ENCODE data around the gene KIF26B.

The KIF26B gene

GRCh38 chr1:245291351-245291750 is 136.6 kb downstream of the KIF26B start:
- H4K20me1 ChIP-seq (ENCODE audit: insufficient read depth, low read length), result no peaks in the 10 kb centered on the region
- no peaks in the 10 kb centered on the region for H3K27me3 ChIP-seq (replicated peaks; ENCODE audit: insufficient read depth, low read length)
- H2AFZ ChIP-seq (ENCODE audit: low read length), result no peak overlapping the region
- DNase-seq, result no peak
- no peak overlapping the region for H3K27ac ChIP-seq (ENCODE audit: low read length)
- TF ChIP-seq EZH2 (optimal IDR thresholded peaks at IDR 0.05; ENCODE audit: low read depth, low read length), result no peak
- H3K36me3 ChIP-seq (replicated peaks; ENCODE audit: insufficient read depth, low read length), result no peaks in the 10 kb centered on the region
- no peaks in the 10 kb centered on the region for H3K79me2 ChIP-seq (ENCODE audit: low read length)
- no peak overlapping the region for H3K4me2 ChIP-seq (ENCODE audit: low read depth, low read length)
- no peaks in the 10 kb centered on the region for H3K4me1 ChIP-seq (ENCODE audit: low read length)
- no peak overlapping the region for H3K9ac ChIP-seq (ENCODE audit: low read length)
- H3K4me3 ChIP-seq (ENCODE audit: low read length), result no peak overlapping the region
- H3K9me2 ChIP-seq (replicated peaks; ENCODE audit: insufficient read depth, low read length), result no peaks in the 10 kb centered on the region
- no peaks in the 10 kb centered on the region for H3F3A ChIP-seq (ENCODE audit: insufficient read depth, low read length)
- H3K9me3 ChIP-seq (replicated peaks; ENCODE audit: insufficient read depth, low read length), result no peaks in the 10 kb centered on the region

- TF ChIP-seq EZH2 (optimal IDR thresholded peaks at IDR 0.05; ENCODE audit: low read depth, low read length), result no peak
- no peak for TF ChIP-seq EZH2phosphoT487 (IDR thresholded peaks at IDR 0.05; ENCODE audit: low read length)
- no peak for TF ChIP-seq CTCF (IDR thresholded peaks at IDR 0.05; ENCODE audit: low read length)
- Histone ChIP-seq H3K27ac (ENCODE audit: low read length) (no peak overlapping the region), H2AFZ (ENCODE audit: low read length) (no peak overlapping the region), H3K36me3 (replicated peaks; ENCODE audit: insufficient read depth, low read length) (no peaks in the 10 kb centered on the region), H3K4me3 (ENCODE audit: low read length) (no peak overlapping the region), H3K9me2 (replicated peaks; ENCODE audit: insufficient read depth, low read length) (no peaks in the 10 kb centered on the region), H3K9me3 (replicated peaks; ENCODE audit: insufficient read depth, low read length) (no peaks in the 10 kb centered on the region), H3F3A (ENCODE audit: insufficient read depth, low read length) (no peaks in the 10 kb centered on the region), H3K9ac (ENCODE audit: low read length) (no peak overlapping the region), H3K27me3 (replicated peaks; ENCODE audit: insufficient read depth, low read length) (no peaks in the 10 kb centered on the region), H3K4me2 (ENCODE audit: low read depth, low read length) (no peak overlapping the region), H4K20me1 (ENCODE audit: insufficient read depth, low read length) (no peaks in the 10 kb centered on the region), H3K4me1 (ENCODE audit: low read length) (no peaks in the 10 kb centered on the region), H3K79me2 (ENCODE audit: low read length) (no peaks in the 10 kb centered on the region)
- no peak for DNase-seq
These were observed 137.4 kb downstream of the KIF26B start for GRCh38 chr1:245292141-245292540.

GRCh38 chr1:245292553-245292952 is 137.8 kb downstream of the KIF26B start:
- TF ChIP-seq EZH2 (optimal IDR thresholded peaks at IDR 0.05; ENCODE audit: low read depth, low read length) (no peak), EZH2phosphoT487 (IDR thresholded peaks at IDR 0.05; ENCODE audit: low read length) (no peak)
- H3K9ac ChIP-seq (ENCODE audit: low read length), result no peak overlapping the region
- H3K27ac ChIP-seq (ENCODE audit: low read length), result no peak overlapping the region
- no peak overlapping the region for H3K4me2 ChIP-seq (ENCODE audit: low read depth, low read length)
- H3K9me3 ChIP-seq (replicated peaks; ENCODE audit: insufficient read depth, low read length), result no peaks in the 10 kb centered on the region
- no peaks in the 10 kb centered on the region for H3K27me3 ChIP-seq (replicated peaks; ENCODE audit: insufficient read depth, low read length)
- no peak overlapping the region for H2AFZ ChIP-seq (ENCODE audit: low read length)
- H3K79me2 ChIP-seq (ENCODE audit: low read length), result no peaks in the 10 kb centered on the region
- H3F3A ChIP-seq (ENCODE audit: insufficient read depth, low read length), result no peaks in the 10 kb centered on the region
- DNase-seq, result no peak
- no peaks in the 10 kb centered on the region for H3K9me2 ChIP-seq (replicated peaks; ENCODE audit: insufficient read depth, low read length)
- no peaks in the 10 kb centered on the region for H3K36me3 ChIP-seq (replicated peaks; ENCODE audit: insufficient read depth, low read length)
- no peaks in the 10 kb centered on the region for H4K20me1 ChIP-seq (ENCODE audit: insufficient read depth, low read length)
- no peak overlapping the region for H3K4me3 ChIP-seq (ENCODE audit: low read length)
- no peaks in the 10 kb centered on the region for H3K4me1 ChIP-seq (ENCODE audit: low read length)

GRCh38 chr1:245294020-245294419 is 139.2 kb downstream of the KIF26B start:
- Histone ChIP-seq H3K4me2 (ENCODE audit: low read depth, low read length) (no peak overlapping the region), H2AFZ (ENCODE audit: low read length) (no peak overlapping the region), H3F3A (ENCODE audit: insufficient read depth, low read length) (no peaks in the 10 kb centered on the region), H3K36me3 (replicated peaks; ENCODE audit: insufficient read depth, low read length) (no peaks in the 10 kb centered on the region), H3K4me1 (ENCODE audit: low read length) (no peaks in the 10 kb centered on the region), H3K27ac (ENCODE audit: low read length) (no peak overlapping the region), H3K79me2 (ENCODE audit: low read length) (no peaks in the 10 kb centered on the region), H3K27me3 (replicated peaks; ENCODE audit: insufficient read depth, low read length) (no peaks in the 10 kb centered on the region), H3K4me3 (ENCODE audit: low read length) (no peak overlapping the region), H3K9ac (ENCODE audit: low read length) (no peak overlapping the region), H4K20me1 (ENCODE audit: insufficient read depth, low read length) (no peaks in the 10 kb centered on the region), H3K9me3 (replicated peaks; ENCODE audit: insufficient read depth, low read length) (no peaks in the 10 kb centered on the region), H3K9me2 (replicated peaks; ENCODE audit: insufficient read depth, low read length) (no peaks in the 10 kb centered on the region)
- DNase-seq, result no peak
- TF ChIP-seq EZH2 (optimal IDR thresholded peaks at IDR 0.05; ENCODE audit: low read depth, low read length) (no peak), CTCF (IDR thresholded peaks at IDR 0.05; ENCODE audit: low read length) (no peak), EZH2phosphoT487 (IDR thresholded peaks at IDR 0.05; ENCODE audit: low read length) (no peak)

Measured in MM.1S (cell line).